Stimulated activated naive CD4-positive, alpha-beta T cell (primary cell): ENCODE results near the gene PRDX5.

Experiments
- DNase-seq, 6 experiments: peaks; one replicate each; lab custom pipeline; 2025; lab: John Stamatoyannopoulos, UW

Gene PRDX5

DNA sequence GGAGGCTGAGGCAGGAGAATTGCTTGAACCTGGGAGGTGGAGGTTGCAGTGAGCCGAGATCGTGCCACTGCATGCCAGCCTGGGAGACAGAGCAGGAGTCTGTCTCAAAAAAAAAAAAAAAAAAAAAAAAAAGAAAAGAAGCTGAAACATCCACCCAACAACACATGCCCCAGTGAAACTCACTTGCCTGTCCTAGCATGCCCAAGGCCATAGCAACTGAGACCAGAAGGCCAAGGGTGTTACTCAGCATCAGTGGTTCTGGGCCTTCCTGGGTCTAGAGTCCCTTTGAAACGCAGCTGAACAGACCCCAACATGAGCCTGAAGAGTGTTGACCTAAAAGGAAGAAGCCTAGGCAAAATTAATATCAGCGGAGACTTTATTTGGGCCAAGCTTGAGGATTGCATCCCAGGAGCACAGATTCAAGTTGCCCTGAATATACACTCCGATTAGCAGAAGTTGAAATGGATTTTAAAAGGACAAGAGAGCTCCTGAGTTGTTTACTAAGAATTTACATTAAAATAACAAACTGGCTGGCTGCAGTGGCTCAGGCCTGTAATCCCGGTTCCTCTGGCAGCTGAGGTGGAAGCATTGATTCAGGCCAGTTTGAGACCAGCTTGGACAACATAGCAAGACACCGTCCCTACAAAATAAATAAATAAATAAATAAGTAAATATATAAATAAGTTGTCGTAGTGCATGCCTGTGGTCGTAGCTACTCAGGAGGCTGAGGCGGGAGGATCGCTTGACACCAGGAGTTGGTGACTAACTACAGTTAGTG is 7.0 kb downstream of the PRDX5 start:
- no peak for DNase-seq

DNA sequence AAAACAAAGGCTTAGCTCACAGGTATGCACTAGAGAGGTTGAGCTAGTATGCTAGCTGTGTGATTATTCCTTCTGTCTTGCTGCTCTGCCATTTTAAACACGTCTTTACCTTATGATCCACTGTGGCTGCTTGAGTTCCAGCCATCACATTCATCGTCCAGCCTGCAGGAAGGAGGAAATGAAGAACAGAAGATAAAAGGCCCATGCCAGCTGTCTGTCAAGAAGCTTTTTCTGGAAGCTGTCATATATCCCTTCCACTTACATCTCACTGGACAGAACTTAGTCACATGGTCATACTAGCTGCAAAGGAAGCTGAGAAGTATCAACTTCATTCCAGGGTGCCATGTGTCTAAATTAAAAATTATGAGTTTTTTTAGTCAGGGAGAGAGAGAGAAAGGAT is 9.5 kb downstream of the PRDX5 start:
- no peak for DNase-seq

DNA sequence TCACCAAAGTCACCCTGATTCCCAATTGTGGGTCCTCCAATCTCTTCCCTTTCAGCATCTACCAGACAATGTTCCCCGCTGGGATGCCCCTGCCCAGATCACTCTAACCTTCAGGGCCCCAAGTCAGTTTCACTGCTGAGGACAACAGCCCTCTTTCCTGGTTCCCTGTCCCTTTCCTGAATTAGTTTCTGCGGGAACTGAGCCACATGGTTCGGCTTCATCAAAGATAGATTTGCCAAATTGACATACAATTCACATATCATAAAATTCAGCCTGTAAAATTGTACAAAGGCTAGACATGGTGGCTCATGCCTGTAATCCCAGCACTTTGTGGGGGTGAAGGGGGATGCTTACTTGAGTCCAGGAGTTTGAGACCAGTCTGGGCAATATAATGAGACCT is 10.1 kb downstream of the PRDX5 start:
- no peak for DNase-seq

DNA sequence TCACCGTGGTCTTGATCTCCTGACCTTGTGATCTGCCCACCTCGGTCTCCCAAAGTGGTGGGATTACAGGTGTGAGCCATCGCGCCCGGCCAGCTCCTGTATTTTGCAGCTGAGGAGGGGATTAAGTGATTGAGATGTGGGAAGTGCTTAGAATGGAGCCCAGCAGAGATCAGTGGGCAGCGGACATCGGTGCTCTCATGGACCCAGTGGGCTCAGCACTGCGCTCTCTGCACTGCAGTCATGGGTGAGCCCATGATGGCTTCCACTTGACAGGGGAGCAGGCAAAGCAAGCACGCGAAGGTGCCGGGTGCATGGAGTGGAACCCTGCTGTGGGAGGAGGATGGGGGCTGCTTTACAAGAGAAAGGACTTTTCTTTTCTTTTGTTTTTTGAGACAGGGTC is 13.0 kb downstream of the PRDX5 start:
- no peak for DNase-seq

DNA sequence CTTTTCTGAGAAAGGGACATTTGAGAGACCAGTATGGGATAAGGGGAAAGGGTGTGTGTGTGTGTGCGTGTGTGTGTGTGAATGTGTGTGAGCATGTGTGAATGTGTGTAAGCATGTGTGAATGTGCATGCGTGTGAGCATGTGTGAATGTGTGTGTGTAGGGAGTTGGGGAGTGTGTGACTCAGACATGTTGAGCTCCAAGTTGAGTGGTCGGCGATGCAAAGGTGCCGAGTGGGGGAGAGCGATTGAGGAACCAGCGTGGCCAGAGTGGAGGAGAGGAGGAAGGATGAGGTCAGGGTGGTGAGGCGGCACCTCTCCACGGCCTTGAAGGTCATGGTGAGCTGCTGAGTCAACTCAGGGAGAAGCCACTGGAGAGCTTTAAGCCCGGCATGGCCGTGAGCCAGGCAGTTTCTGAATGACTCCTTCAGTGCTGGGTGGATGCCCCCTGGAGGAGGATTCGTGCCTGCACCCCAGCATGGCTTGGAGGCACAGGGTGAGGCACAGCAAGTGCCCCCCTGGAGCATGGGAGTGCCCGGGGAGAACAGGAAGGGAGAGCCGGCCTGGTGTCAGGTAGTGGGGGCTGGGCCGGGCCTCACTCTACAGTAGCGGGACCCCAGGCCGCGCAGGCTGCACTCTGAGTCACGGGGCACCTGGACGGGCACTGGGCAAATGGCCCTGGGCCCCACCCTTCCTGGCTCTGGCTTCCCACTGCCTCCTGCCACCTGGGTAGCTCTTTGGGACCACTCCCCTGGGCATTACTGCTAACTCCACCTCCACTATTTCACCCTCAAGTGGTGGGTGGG is 13.8 kb downstream of the PRDX5 start:
- peak; percentile 6 to 44 (median 33) for DNase-seq

DNA sequence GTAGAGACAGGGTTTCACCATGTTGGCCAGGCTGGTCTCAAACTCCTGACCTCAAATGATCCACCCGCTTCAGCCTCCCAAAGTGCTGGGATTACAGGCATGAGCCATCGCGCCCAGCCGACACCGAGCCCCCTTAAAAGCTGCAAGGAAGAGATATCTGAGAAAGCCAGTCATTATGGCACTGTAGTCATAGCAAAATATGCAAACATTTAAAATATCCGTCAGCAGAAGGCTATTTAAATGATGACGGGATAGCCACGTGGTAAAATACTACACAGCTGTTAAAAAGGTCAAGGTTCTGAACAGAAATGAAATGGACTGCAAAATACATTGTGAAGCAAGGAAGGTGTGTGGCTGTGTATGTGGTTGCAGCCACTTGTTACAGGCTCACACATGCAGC is 15.6 kb downstream of the PRDX5 start:
- DNase-seq: no peak

DNA sequence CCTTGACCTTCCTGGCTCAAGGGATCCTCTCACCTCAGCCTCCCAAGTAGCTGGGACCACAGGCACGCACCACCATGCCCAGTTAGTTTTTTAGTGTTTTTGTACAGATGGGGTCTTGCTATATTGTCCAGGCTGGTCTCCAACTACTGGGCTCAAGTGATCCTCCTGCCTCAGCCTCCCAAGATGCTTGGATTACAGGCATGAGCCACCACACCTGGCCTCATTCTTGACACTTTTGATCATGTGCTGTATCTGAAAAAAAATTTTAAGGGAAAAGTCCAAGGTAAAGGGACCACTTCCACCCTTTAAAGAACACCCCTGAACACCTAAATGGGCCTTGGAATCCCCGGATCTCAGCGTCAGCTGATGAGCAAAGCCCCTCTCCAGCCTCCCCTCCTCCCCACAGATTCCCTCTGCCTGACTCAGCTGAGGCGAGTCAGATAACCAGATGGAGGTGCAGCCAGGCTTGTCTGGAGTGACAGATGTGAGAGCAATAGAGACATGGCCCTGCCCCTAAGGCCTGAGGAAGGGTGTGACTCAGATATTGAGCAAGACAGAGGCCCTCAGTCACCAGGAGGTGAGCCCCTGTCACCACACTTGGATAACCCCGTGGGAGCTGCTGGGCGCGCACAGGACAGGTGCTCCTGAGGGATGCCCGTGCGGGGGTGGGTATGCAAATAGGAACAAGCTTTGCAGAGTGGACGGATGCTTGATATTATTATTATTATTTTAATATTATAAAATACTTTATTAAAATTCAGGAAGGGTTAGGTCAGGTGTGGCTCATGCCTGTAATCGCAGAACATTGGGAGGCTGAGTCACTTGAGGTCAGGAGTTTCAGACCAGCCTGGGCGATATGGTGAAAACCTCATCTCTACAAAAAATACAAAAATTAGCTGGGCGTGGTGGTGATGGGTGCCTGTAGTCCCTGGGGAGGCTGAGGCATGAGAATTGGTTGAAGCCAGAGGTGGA is 17.1 kb downstream of the PRDX5 start:
- DNase-seq: no peak

DNA sequence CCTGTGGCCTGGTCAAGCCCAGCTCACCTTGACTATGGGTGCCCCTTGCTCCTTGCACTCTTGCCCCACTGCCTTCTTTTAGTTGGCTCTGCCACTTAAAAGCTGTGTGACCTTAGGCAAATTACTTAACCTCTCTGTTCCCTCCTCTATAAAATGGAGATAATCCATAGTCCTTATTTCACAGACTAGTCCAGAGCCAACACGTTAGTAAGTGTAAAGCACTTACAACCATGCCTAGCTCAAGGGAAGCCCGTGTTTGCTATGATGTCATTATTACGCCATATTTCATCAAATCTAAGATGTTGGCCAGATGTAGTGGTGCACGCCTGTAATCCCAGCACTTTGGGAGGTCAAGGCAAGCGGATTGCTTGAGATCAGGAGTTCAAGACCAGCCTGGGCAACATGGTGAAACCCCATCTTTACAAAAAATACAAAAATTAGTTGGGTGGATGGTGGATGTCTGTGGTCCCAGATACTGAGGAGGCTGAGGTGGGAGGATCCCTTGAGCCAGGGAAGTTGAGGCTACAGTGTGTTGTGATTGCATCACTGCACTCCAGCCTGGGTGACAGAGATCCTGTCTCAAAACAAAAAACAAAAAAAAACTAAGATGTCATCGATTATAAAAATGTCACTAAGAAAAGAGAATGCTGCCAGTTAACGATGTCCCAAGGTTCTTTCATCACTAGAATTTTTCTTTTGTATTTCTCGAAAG is 19.8 kb downstream of the PRDX5 start:
- DNase-seq: no peak

DNA sequence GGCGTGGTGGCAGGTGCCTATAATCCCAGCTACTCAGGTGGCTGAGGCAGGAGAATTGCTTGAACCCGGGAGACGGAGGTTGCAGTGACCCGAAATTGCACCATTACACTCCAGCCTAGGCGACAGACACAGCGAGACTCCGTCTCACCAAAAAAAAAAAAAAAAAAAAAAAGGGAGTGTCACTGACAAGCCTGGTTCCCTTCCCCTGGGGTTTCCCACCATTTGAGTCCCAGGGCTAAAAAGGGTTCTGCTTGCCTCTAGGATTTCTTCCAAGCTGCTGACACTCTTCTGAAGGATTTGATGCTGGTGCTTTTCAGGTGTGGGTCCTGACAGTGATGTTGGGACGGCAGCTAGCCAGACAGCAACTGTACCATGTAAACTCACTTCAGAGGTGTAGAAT is 20.8 kb downstream of the PRDX5 start:
- no peak for DNase-seq

DNA sequence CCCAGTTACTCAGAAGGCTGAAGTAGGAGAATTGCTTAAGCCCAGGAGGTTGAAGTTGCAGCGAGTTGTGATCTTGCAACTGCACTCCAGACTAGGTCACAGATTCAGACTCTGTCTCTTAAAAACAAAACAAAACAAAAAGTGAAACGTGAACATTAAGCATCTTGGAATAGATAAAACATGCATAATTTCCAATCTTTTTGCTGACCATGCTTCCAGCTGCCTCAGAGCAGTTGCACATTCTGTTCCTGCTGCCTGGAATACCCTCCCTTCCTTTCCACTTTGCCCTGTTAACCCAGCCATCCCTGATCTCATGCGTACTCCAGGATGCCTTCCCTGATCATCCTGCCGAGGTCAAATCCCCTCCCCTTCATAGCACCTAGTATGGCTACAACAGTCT is 21.4 kb downstream of the PRDX5 start:
- no peak for DNase-seq

DNA sequence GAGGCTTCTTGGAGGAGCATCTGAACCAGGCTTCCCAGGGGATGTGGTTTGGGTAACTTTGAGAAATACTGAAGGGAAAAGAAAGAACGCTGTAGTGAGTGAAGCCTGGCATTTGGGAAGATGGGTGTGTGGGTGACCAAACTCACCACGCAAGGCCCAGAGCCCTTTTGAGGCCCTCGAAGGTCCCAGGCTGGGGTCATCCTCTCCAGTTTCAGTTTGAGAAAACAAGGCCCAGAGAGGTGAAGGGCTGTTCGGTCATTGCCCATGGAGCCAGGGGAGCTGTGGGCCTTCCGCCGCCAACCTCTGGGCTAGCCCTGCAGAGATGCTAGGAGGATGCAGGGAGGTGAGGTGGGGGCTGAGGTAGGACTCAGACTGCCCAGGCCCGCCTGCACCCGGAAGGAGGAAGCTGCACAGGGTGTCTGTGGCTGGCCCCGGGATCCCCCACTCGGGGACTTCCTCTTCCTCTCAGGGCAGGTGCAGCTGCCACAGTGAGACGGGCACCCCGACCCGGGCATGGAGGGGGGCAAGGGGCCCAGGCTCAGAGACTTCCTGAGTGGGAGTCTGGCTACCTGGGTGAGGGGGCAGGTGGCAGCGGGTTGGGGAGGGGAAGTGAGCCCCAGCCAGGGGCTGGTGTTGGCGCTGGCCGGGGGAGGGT is 22.0 kb downstream of the PRDX5 start, which contains the start of gene CCDC88B:
CCDC88B (plus strand) TSS at position 451 of the 655 bp plus-strand sequence; CDS start at position 514, 63 bp downstream.
- DNase-seq: peak; percentile 72 to 87 (median 83)

DNA sequence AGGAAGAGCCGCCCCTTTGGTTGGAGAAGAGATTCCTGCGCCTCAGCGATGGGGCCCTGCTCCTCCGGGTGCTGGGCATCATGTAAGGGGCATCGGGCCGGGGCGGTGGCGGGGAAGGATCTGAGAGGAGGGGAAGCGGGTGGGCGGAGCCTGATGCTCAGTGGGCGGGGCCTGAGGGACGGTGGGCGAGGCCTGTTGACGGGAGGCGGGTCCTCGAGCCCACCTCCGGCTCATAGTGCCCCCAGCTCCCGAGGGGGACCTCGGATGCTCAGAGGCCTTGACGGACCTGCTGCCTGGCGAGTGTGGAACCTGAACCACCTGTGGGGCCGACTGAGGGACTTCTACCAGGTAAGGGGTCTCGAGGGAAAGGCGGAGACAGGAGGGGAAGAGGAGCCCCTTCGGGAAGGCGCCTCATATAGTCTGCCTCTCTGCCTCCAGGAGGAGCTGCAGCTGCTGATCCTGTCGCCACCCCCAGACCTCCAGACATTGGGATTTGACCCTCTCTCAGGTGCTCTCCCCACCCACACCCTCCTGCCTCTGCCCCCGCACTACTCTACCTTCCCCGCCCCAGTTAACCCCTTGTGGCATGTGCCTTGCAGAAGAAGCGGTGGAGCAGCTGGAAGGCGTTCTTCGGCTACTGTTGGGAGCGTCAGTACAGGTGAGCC is 22.9 kb downstream of the PRDX5 start:
- DNase-seq: peak; percentile 23 to 76 (median 71)

DNA sequence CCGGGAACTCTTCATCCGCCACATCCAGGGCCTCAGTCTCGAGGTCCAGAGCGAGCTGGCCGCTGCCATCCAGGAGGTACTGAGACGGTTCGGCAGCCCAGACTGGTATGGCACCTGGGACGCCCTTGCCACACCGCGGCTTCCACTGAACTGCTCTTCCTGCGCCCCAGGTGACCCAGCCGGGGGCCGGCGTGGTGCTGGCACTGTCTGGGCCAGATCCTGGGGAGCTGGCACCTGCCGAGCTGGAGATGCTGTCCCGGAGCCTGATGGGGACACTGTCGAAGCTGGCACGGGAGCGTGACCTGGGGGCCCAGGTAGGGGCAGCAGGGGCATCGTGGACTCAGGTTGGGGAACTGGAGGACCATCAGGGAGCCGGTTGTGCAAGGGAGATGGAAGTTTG is 23.5 kb downstream of the PRDX5 start:
- no peak for DNase-seq

DNA sequence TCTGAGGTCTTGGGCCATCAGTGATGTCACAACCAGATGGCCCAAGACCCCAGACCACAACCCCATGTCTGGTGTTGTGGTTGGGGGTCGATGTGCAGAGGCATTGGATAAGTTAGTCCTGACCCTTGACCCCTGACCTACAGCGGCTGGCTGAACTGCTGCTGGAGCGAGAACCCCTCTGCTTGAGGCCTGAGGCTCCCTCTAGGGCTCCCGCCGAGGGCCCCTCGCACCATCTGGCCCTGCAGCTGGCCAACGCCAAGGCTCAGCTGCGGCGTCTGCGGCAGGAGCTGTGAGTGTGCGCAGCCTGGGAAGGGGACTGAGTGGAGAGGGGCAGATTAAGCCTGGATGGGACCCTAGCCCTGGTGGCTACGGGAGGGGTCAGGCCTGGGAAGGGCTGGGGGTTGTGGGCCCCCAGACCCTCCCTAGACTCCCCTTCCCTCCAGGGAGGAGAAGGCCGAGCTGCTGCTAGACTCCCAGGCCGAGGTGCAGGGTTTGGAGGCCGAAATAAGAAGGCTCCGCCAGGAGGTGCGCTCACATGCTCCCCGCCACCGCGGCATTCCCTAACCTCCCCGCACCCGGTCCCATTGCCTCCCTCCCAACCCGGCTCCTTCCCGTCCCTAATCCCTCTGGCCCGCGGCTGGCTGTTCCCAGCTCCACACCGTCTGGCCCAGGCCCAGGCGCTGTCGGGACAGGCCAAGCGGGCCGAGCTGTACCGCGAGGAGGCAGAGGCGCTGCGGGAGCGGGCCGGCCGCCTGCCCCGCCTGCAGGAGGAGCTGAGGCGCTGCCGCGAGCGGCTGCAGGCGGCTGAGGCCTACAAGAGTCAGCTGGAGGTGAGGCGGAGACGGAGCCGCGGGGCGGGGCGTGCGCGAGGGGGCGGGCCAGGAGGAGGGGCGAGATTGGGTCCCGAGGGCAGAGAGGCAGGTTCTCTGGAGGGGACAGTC is 24.2 kb downstream of the PRDX5 start:
- DNase-seq: peak; percentile 78 to 90 (median 86)

DNA sequence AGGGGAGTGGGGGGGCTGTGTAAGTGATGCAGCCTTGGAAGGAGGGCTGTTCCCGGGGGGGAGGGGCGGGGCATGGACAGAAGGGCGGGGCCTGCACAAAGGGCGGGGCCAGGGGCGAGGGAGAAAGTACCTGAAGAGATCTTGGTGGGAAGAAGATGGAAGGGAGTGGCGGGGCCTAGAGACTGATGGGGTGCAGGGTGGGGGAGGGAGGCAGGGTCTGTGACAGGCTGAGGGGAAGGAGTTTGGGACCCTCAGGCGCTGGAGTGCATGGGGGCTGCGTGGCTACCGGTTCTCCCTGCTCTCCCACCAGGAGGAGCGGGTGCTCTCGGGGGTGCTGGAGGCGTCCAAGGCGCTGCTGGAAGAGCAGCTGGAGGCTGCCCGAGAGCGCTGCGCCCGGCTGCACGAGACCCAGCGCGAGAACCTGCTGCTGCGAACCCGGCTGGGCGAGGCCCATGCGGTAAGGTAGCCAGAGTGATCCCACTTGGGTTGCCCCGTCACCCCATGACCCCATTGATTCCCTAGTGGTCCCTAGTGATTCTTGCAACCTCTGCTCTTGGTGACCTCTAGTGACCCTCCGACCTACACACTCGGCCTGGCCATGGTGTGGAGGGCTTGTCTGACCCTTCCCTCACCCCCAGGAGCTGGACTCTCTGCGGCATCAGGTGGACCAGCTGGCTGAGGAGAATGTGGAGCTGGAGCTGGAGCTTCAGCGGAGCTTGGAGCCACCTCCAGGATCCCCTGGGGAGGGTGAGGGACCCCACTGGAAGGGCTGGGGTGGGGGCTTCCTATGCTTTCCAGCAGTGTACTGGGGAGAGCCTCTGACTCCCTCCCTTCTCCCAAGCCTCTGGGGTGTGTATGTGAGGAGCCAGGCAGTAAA is 25.2 kb downstream of the PRDX5 start:
- DNase-seq: no peak

DNA sequence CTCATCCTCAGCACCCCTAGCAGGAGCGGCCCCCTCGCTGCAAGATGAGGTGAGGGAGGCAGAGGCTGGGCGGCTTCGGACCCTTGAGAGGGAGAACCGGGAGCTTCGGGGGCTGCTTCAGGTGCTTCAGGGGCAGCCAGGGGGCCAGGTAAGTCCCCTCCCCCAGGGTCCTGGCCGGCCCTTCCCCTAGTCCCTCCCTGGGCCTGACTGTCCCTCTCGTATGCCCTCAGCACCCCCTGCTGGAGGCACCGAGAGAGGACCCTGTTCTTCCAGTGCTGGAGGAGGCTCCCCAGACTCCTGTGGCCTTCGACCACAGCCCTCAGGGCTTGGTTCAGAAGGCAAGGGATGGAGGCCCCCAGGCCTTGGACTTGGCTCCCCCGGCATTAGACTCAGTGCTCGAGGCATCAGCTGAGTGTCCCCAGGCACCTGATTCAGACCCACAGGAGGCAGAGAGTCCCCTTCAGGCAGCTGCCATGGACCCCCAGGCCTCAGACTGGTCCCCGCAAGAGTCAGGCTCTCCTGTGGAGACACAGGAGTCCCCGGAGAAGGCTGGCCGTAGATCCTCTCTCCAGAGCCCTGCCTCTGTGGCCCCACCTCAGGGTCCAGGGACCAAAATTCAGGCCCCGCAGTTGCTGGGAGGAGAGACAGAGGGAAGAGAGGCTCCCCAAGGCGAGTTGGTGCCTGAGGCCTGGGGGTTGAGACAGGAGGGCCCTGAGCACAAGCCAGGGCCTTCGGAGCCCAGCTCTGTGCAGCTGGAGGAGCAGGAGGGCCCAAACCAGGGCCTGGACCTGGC is 26.0 kb downstream of the PRDX5 start:
- DNase-seq: no peak

DNA sequence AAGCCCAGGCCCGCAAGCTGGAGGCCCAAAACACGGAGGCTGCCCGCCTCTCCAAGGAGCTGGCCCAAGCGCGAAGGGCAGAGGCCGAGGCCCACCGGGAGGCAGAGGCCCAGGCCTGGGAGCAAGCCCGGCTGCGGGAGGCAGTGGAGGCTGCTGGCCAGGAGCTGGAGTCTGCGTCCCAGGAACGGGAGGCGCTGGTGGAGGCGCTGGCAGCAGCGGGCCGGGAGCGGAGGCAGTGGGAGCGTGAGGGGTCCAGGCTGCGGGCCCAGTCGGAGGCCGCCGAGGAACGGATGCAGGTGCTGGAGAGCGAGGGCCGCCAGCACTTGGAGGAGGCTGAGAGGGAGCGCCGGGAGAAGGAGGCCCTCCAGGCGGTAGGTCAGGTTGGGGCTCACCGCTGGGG is 26.9 kb downstream of the PRDX5 start:
- DNase-seq: no peak
